Ovary (tissue), 3 donors: ENCODE results near the gene FSHB.

ENCODE experiments used
- CTCF ChIP-seq, 3 donors: fragments of 450-650 bp in 2 of 3; fragments of 200-600 bp in 1 of 3; IDR thresholded peaks; one replicate each; pipeline versions ENCODE4 v1.5.1 to v1.8.0; 2016 to 2022; ENCODE audit warnings: antibody characterized with exemption in 3 of 3, mild to moderate bottlenecking in 1 of 3
- EP300 ChIP-seq: sonication (generic); formaldehyde crosslinking; IDR thresholded peaks from one replicate; pipeline ENCODE4 v1.6.1; 2017; ENCODE audit warnings: antibody characterized with exemption
- POLR2A ChIP-seq: fragments of 450-650 bp; IDR thresholded peaks from one replicate; pipeline ENCODE4 v1.6.1; 2017; ENCODE audit warnings: antibody characterized with exemption, mild to moderate bottlenecking, moderate library complexity
- donor health status: DM: no; HTN: no; CAD: no.

GRCh38 chr11:30197869-30198268, 32.9 kb upstream of the FSHB start:
- TF ChIP-seq CTCF (IDR thresholded peaks at IDR 0.05) (no peak), POLR2A (no peak), EP300 (no peak)
